ENCODE results near the gene ADK. TPM values are rescaled to one million over a fixed set of nuclear protein-coding genes. Genes with fewer than 3 reads are reported as not detected.
"Not testable (repeated sequence)": the region's sequence is repeated elsewhere in the genome, so short reads cannot be mapped to it uniquely, and the experiment has no call there.

Gene ADK
- total and polyA plus RNA-seq, 2 of the 13 experiments (the other 11 are each of a cell fraction or from before 2014, with no cell fraction given), result 48.6 to 79.1 TPM

DNA sequence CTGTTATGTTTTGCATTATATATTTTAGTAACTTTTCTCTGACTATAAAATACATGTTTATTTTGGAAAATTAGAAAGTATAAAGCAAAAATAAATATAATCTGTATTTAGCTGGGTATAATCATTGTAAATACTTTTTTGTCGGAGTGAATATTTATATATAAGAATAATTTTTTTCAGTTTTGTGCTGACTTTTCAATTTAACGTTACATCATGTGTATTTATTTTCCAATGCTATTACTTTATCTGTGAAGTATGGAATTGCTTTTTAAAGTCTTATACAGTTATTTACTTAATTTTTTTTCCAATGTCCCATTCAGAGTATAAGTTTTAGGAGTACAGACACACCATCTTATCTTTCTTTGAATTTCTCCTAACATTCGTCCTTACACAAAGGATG lies 15.6 kb upstream of the ADK start:
- POLR2A ChIA-PET, result no interaction called here
- no peak for ATAC-seq
- peaks cover 14 to 56% of the 10 kb centered on the region in 2 experiments for H3K36me3 ChIP-seq (replicated peaks in 1 of 2; ENCODE audit: control insufficient read depth in 1 of 2, insufficient read depth in 2 of 2, low read length in 2 of 2)

DNA sequence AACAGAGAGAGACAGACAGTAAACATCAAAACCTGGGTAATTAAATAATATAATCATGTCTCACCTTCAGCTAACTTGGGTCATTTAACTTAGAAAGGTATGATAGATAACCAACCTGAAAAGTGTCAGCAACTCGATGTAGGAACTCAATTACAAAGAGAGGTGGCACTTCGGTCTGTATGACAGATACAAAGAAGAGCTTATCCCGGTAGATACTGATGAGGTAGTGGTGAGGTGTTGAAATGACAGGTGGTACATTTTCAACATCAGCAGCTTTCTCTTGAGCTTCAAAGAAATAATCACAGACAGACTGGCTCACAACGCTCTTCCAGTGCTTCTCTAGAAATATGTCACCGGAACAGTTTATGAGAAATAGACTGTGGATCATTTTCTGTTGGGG lies 13.0 kb upstream of the ADK start:
- Histone ChIP-seq H3K9ac (ENCODE audit: insufficient read depth, low read depth, low read length) (no peak overlapping the region), H3K4me3 (replicated peaks in 1 of 3; ENCODE audit: insufficient read depth in 1 of 3, low read depth in 2 of 3, low read length in 3 of 3) (no peak overlapping the region), H4K20me1 (ENCODE audit: insufficient read depth, low read length) (no peaks in the 10 kb centered on the region), H3K27ac (ENCODE audit: extremely low read length, insufficient read depth, low read length) (no peak overlapping the region), H3K36me3 (replicated peaks in 1 of 2; ENCODE audit: control insufficient read depth in 1 of 2, insufficient read depth in 2 of 2, low read length in 2 of 2) (peaks cover 10 to 42% of the 10 kb centered on the region in 2 experiments), H3K79me2 (ENCODE audit: insufficient read depth, low read length) (peaks cover 9% of the 10 kb centered on the region), H2AFZ (ENCODE audit: low read length) (no peak overlapping the region), H3K9me3 (ENCODE audit: low read length) (no peaks in the 10 kb centered on the region), H3K27me3 (ENCODE audit: control insufficient read depth in 1 of 2, insufficient read depth in 2 of 2, low read length in 2 of 2) (no peaks in the 10 kb centered on the region), H3K4me2 (ENCODE audit: low read depth, low read length) (no peak overlapping the region), H3K4me1 (ENCODE audit: insufficient read depth, low read length) (peaks cover 3% of the 10 kb centered on the region; the same call in 1 of the 2 replicates)
- in situ Hi-C loops (cut with HindIII; ENCODE audit: extremely low pct_ligation_motif_present, low pct_unique_long_range_greater_than_20kb), result no loop called here
- ChIA-PET CTCF (ENCODE audit: low intra/inter-chr PET ratio, low total read pairs) (no interaction called here), POLR2A (no interaction called here)
- FAIRE-seq (no peak), ATAC-seq (no peak), DNase-seq (ENCODE audit: low spot score) (no peak)
- no TSS peak for BruUV-seq (replicated peaks)
- intact Hi-C loops (cut with micrococcal nuclease; ENCODE audit: unreplicated experiment), result no loop called here
- 95% methylated on average over 5 of the region's 5 CpGs for WGBS (ENCODE audit: low lambda C conversion rate)
- TF ChIP-seq ZNF292 (CRISPR knock-in tag; IDR thresholded peaks at IDR 0.05; ENCODE audit: borderline replicate concordance, low read depth) (no peak), ZNF678 (CRISPR knock-in tag; IDR thresholded peaks at IDR 0.05) (no peak)

More for the DNA sequence above, 15.6 kb upstream of the ADK start:
- 98% methylated on average over 3 of the region's 3 CpGs for WGBS (ENCODE audit: low lambda C conversion rate)
- CTCF ChIA-PET (ENCODE audit: low intra/inter-chr PET ratio, low total read pairs), result no interaction called here
- no peaks in the 10 kb centered on the region for H3K4me1 ChIP-seq (ENCODE audit: insufficient read depth, low read length)
- peaks cover 2% of the 10 kb centered on the region for H3K79me2 ChIP-seq (ENCODE audit: insufficient read depth, low read length)
- no peak overlapping the region for H3K4me3 ChIP-seq (replicated peaks in 1 of 3; ENCODE audit: insufficient read depth in 1 of 3, low read depth in 2 of 3, low read length in 3 of 3)
- DNase-seq (ENCODE audit: low spot score) (no peak), FAIRE-seq (no peak)
- H3K4me2 ChIP-seq (ENCODE audit: low read depth, low read length), result no peak overlapping the region
- TF ChIP-seq ZZZ3 (CRISPR knock-in tag; IDR thresholded peaks at IDR 0.05; ENCODE audit: borderline replicate concordance) (no peak), MAFK (conservative IDR thresholded peaks at IDR 0.05 in 1 of 2, IDR thresholded peaks at IDR 0.05 in 1 of 2; ENCODE audit: low read length in 2 of 2) (peak; percentile 25 to 42; a peak in 2 of 4 replicates)
- intact Hi-C loops (cut with micrococcal nuclease; ENCODE audit: unreplicated experiment), result no loop called here
- in situ Hi-C loops (cut with HindIII; ENCODE audit: extremely low pct_ligation_motif_present, low pct_unique_long_range_greater_than_20kb), result no loop called here
- no peak overlapping the region for H2AFZ ChIP-seq (ENCODE audit: low read length)
- no peaks in the 10 kb centered on the region for H4K20me1 ChIP-seq (ENCODE audit: insufficient read depth, low read length)
- no peak overlapping the region for H3K9ac ChIP-seq (ENCODE audit: insufficient read depth, low read depth, low read length)
- H3K27ac ChIP-seq (ENCODE audit: extremely low read length, insufficient read depth, low read length), result no peak overlapping the region
- no TSS peak for BruUV-seq (replicated peaks)
- no peaks in the 10 kb centered on the region for H3K27me3 ChIP-seq (ENCODE audit: control insufficient read depth in 1 of 2, insufficient read depth in 2 of 2, low read length in 2 of 2)
- no peaks in the 10 kb centered on the region for H3K9me3 ChIP-seq (ENCODE audit: low read length)

DNA sequence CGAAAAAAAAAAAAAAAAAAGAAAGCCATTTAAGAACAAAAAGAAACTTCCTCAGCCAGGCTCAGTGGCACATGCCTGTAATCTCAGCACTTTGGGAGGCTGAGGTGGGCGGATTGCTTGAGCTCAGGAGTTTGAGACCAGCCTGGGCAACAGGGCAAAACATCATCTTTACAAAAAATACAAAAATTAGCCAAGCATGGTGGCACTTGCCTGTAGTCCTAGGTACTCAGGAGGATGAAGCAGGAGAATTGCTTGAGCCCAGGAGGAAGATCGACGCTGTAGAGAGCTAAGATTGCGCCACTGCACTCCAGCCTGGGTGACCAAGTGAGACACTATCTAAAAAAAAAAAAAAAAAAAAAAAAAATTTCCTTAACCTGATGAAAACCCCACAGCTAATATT lies 12.4 kb upstream of the ADK start:
- BruUV-seq (replicated peaks); intact Hi-C loops (cut with micrococcal nuclease; ENCODE audit: unreplicated experiment): not testable (repeated sequence)
- peaks cover 13% of the 10 kb centered on the region for H3K79me2 ChIP-seq (ENCODE audit: insufficient read depth, low read length)

More for the DNA sequence above, 12.4 kb upstream of the ADK start:
- H3K9me3 ChIP-seq (ENCODE audit: low read length); H3K27ac ChIP-seq (ENCODE audit: extremely low read length, insufficient read depth, low read length); CTCF ChIA-PET (ENCODE audit: low intra/inter-chr PET ratio, low total read pairs); in situ Hi-C loops (cut with HindIII; ENCODE audit: extremely low pct_ligation_motif_present, low pct_unique_long_range_greater_than_20kb); FAIRE-seq; ATAC-seq; H3K4me3 ChIP-seq (replicated peaks in 1 of 3; ENCODE audit: insufficient read depth in 1 of 3, low read depth in 2 of 3, low read length in 3 of 3); H3K4me1 ChIP-seq (ENCODE audit: insufficient read depth, low read length); DNase-seq (ENCODE audit: low spot score); H3K9ac ChIP-seq (ENCODE audit: insufficient read depth, low read depth, low read length); H2AFZ ChIP-seq (ENCODE audit: low read length); H3K27me3 ChIP-seq (ENCODE audit: control insufficient read depth in 1 of 2, insufficient read depth in 2 of 2, low read length in 2 of 2); H4K20me1 ChIP-seq (ENCODE audit: insufficient read depth, low read length); H3K4me2 ChIP-seq (ENCODE audit: low read depth, low read length): not testable (repeated sequence)
- peaks cover 10 to 37% of the 10 kb centered on the region in 2 experiments for H3K36me3 ChIP-seq (replicated peaks in 1 of 2; ENCODE audit: control insufficient read depth in 1 of 2, insufficient read depth in 2 of 2, low read length in 2 of 2)
- WGBS (ENCODE audit: low lambda C conversion rate), result over 99% methylated on average over 5 of the region's 5 CpGs
- POLR2A ChIA-PET, result interaction anchor here (1.1 kb wide), 1 partner anchor 13 kb away, joined by 3 read pairs; the partner anchor contains the start of gene ADK
